ENCODE data around the gene TMEM87A.

GRCh38 chr15:42289166-42289565, 15.9 kb upstream of the TMEM87A start:
- TF ChIP-seq CTCF (IDR thresholded peaks at IDR 0.05; ENCODE audit: low read length) (no peak), EZH2 (optimal IDR thresholded peaks at IDR 0.05; ENCODE audit: low read depth, low read length) (no peak)

Data from MM.1S (cell line).